GM19455 (cell line): ENCODE measurements around the gene CDH24.

Experiments
- ATAC-seq: cut with Tn5 transposase; IDR thresholded peaks from one replicate; pipeline ENCODE4 v1.9.1; 2021; ENCODE audit not compliant: unreplicated experiment

CDH24 gene

DNA sequence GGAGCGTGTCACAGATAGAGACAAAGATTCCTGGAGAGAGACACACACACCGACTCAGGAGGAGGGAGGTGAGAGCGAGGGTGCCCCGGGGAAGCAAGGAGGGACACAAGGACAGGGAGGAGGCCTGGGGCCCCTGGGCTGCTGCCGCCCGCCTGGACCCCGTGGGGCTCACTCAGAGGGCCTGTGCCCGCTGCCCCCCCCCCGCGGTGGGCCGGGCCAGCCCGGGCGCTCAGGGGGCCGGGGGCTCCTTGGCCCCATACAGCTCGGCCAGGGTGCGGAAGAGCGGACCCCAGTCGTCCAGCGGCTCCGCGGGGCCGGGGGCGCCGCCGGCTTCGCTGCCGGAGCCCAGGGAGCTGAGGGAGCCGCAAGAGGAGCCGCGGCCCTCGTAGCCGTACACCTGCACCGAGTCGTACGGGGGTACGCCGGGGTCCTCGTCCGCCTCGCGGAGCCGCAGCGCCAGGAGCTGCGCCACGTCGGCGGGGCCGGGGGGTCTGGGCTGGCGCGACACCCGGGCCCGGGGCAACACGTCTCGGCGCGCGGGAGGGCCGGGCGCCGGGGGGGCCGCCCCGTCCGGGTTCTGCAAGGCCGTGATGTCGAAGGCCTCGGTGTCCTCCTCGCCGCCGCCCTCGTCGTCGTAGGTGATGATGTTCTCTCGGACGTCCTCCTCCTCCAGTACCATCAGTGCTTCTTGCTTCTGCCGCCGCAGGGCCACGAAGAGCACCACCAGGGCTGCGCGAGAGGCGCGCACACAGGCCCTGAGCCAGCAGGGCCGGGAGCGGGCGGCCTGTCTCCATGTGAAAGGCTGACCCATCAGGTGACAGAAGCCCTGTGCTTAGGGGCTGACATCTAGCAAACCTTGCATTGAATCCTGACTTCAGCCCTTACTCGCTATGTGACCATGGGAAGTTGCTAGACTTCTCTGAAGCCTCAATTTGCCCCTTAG lies 9.3 kb downstream of the CDH24 start:
- ATAC-seq = no peak

- ATAC-seq = no peak
Measured at GRCh38 chr14:23047034-23047634, 10.2 kb downstream of the CDH24 start.

DNA sequence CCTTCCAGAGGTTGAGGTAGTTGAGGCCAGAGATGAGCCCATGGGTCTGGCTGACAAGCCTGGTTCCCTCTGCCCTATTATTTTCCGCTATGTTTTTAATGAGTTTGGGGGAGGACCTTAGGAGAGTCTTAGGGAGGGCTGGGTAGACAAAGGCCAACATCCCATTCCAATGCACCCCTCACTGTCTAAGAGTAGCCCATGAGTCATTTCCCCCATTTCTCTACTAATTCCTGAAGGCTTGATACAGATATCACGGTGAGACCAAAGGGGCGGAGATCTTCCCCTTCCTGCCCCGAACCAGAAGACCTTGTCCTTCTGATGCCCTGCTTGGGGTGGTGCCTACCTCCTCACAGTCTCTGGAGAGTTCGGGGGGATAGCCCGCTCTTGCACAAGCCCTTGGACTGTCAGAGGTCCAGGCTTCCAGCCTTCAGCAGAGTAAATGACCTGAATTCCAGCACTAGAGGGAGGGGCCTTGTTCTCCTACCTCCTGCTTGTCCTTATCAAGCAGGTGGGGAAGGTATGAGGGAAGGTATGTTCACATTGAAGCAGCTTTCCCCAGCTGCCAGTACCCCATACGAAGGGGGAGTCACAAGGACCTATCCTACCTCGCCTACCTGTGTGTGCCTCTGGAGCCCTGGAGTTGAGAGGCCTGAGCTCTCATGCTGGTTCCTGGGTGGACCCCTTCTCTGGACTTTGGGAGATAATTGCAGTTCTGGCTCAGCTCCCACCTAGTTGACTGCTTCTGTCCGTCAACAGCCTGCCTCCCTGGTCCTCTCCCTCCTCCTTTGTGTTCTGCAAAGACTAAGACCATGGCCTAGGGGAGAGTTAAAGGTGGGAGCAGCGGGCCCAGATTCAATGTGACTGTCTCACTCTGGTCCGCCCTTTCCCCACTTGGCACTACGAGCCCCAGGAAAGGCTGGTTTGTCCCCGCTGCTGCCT lies 11.6 kb downstream of the CDH24 start:
- ATAC-seq = no peak

- ATAC-seq = no peak
Measured at GRCh38 chr14:23044840-23045239, 12.5 kb downstream of the CDH24 start.

GRCh38 chr14:23043754-23044153 lies 13.6 kb downstream of the CDH24 start:
- no peak for ATAC-seq

DNA sequence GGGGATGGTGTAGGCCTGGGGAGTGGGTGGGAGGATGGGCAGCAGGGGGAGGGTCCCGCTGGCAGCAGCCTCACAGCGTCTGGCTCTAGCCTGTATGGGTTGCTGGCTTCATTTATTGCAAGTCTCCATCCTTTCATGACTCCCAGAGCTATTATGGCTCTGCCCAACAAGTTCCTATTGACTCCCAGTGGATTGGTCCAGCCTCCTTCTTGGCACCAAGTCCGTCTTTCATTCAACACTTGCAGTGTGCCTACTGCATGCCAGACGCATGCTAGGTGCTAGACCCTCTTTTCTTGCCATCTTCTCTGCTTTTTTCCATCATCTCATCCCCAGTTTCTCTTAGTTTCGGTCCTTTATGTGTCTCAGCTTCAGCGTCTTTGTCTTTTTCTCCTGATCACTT lies 14.2 kb downstream of the CDH24 start:
- no peak for ATAC-seq

DNA sequence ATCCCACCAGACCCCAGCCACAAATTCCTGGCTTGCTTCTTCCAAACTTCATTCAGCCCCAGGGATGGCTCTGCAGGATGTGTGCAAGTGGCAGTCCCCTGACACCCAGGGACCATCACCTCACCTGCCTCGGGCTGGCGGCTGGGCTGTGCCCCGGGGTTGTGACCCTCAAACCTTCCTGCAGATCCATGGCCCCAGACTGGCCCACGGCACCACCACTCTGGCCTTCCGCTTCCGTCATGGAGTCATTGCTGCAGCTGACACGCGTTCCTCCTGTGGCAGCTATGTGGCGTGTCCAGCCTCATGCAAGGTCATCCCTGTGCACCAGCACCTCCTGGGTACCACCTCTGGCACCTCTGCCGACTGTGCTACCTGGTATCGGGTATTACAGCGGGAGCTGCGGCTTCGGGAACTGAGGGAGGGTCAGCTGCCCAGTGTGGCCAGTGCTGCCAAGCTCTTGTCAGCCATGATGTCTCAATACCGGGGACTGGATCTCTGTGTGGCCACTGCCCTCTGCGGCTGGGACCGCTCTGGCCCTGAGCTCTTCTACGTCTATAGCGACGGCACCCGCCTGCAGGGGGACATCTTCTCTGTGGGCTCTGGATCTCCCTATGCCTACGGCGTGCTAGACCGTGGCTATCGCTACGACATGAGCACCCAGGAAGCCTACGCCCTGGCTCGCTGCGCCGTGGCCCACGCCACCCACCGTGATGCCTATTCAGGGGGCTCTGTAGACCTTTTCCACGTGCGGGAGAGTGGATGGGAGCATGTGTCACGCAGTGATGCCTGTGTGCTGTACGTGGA lies 15.0 kb downstream of the CDH24 start, which contains the start of gene PSMB11:
Gene PSMB11 (plus strand): TSS at position 51 of the 804 bp plus-strand sequence. CDS start 14 bp downstream, at position 65.
- no peak for ATAC-seq

GRCh38 chr14:23041729-23042128 lies 15.6 kb downstream of the CDH24 start:
- no peak for ATAC-seq

DNA sequence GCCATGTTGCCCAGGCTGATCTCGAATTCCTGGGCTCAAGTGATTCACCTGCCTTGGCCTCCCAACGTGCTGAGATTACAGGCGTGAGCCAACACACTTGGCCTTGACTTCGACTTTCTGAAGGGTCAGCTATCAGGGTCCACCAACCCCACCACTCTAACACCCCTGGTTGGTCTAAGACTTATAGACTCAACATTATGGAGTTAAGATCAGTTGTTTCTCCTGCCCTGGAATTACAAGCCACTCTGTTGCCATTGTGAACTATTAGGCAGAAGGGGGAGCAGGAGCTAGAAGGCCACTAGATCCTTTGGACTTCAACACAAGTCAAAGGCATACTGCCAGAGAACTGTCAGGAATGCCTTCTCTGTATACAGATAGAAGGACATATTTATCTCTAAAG lies 17.2 kb downstream of the CDH24 start:
- no peak for ATAC-seq

- no peak for ATAC-seq
Measured at GRCh38 chr14:23035303-23036144, 21.8 kb downstream of the CDH24 start.

- ATAC-seq = peak; percentile 91
Measured at GRCh38 chr14:23034498-23035302, 22.6 kb downstream of the CDH24 start, which contains the start of gene PSMB5. Gene PSMB5, minus strand, starts transcription at chr14:23034900. Its CDS starts 19 bp downstream, at chr14:23034881.

DNA sequence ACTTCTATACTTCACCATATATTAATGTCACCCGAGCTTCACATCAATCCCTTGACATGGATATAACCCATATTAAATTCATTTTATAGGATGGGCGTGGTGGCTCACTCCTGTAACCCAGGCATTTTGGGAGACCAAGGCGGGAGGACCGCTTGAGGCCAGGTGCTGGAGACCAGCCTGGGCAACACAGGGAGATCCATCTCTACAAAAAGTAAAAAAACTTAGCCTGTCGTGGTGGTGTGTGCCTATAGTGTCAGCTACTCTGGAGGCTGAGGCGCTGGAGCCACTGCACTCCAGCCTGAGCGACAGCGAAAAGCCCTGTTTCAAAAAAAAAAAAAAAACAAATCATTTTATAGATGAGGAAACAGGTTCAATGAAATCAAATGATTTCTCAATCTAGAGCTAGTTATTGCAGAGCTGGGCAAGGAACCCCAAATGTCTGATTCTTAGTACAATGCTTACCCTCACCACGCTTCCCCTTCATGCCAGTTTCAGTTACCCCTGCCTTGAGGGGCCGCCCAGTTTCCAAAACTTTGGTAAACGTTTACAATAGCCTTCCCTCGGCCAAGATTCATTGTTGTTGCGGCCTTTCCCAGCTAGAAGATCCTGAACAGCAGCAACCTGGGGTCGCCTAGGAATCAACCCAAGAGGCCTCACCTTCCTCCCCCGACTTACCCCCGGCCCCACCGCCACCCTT lies 23.4 kb downstream of the CDH24 start:
- no peak for ATAC-seq

DNA sequence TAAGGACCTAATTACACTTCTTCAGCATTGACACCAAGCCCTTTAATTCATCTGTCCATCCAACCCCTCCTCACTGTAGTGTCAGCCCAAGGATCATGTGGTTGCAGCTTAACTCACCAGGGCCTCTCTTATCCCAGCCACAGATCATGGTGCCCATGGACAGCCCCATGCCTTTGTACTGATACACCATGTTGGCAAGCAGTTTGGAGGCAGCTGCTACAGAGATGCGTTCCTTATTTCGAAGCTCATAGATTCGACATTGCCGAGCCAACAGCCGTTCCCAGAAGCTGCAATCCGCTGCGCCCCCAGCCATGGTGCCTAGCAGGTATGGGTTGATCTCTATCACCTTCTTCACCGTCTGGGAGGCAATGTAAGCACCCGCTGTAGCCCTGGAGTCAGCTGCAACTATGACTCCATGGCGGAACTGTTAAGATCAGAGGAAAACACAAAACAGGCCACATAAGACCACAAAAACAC lies 24.0 kb downstream of the CDH24 start:
- no peak for ATAC-seq

DNA sequence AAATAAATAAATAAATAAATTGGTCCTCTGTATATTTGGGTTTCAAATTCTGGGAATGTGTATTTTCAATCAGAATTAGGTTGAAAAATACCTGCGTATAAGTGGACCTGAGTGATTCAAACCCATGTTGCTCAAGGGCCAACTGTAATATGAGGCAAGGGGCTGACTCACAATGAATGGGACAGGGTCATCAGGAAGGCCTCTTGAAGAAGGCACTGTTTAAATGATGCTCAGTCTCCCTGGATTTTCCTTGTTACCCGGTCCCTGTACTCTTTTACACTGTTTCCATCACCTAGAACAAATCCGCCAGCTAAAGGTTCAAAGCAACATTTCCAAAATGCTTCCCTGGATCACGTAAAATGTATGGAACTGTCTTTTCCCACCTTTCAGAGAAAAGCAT lies 26.4 kb downstream of the CDH24 start:
- no peak for ATAC-seq

- ATAC-seq = no peak
Measured at GRCh38 chr14:23028799-23029198, 28.5 kb downstream of the CDH24 start.

- ATAC-seq = no peak
Measured at GRCh38 chr14:23025151-23025814, 32.0 kb downstream of the CDH24 start.

GRCh38 chr14:23024612-23025075 lies 32.7 kb downstream of the CDH24 start:
- no peak for ATAC-seq
